Left renal pelvis (tissue), 4 donors: Measurements from ENCODE around the gene CHRNA10. TPM values are rescaled to one million over a fixed set of nuclear protein-coding genes. Genes with fewer than 3 reads are reported as not detected.
A peak's percentile ranks its signal among the peaks of the same experiment; 100 is the strongest.

Experiments
- DNase-seq, 4 donors: peaks; one replicate each; pipeline ENCODE4 v3.0.0-alpha.2; 2013; ENCODE audit warnings: low read depth in 4 of 4, low spot score in 3 of 4
- polyA plus RNA-seq, 4 donors: library from polyadenylated mRNA; unstranded; fragments of 120-200 nt; gene quantifications; one replicate each; pipeline ENCODE4 v1.2.1, GENCODE V29; 2013; ENCODE audit not compliant: insufficient read length in 4 of 4

Gene CHRNA10
- polyA plus RNA-seq = 1 to 10 TPM in 2 of 4 donors, under 1 TPM in 2; 0.77 to 3.5 (median 1.2) TPM

DNA sequence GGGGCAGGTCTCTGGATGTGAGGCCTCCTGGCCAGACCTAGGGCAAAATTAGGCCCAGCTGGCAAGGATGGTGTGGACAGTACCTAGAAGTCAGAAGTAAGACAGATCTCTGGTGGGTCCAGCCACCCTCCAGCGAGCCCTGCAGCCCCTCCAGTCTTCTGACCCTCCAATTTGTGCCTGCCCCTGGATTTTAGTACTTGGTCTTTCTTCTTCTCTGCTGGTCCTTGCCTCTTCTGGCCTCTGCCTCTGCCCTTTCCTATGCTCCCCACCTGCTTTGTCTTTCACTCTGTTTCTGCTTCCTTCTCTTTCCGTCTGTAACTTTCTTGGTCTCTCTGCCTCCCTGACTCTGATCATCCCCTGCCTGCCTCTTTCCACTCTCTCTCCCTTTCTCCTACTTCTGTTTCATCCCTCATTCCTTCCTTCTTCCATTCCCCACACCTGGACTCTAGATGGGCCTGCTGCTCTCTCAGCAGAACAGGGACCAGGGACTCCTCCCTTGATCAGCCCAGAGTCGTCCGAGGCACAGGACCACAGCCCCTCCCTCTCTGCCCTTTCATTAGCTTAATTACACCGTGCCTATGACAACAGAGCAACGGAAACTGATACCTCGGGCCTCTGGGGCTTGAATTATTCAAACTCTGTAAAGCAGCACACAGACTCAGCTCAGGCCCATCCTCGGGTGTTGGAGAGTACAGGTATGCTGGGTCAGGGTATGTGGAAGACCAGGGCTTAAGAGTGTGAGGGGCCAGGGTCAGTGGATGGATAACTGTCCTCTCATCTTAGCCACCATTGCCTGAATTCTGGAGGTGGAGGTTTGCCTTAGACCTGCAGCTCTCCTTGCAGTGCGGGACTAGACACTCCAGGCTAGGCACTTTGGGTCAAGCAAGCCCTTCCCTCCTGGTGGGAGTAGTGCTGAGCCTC is at the start of gene CHRNA10:
Gene CHRNA10 (minus strand): TSS at position 51 of the 921 bp plus-strand sequence. CDS start 72 bp downstream, outside the sequence.
- peak in 3 of 4 donors; percentile 1 to 21 (median 14) for DNase-seq

- DNase-seq = no peak
Measured at GRCh38 chr11:3712274-3712673, 41.1 kb upstream of the CHRNA10 start.

DNA sequence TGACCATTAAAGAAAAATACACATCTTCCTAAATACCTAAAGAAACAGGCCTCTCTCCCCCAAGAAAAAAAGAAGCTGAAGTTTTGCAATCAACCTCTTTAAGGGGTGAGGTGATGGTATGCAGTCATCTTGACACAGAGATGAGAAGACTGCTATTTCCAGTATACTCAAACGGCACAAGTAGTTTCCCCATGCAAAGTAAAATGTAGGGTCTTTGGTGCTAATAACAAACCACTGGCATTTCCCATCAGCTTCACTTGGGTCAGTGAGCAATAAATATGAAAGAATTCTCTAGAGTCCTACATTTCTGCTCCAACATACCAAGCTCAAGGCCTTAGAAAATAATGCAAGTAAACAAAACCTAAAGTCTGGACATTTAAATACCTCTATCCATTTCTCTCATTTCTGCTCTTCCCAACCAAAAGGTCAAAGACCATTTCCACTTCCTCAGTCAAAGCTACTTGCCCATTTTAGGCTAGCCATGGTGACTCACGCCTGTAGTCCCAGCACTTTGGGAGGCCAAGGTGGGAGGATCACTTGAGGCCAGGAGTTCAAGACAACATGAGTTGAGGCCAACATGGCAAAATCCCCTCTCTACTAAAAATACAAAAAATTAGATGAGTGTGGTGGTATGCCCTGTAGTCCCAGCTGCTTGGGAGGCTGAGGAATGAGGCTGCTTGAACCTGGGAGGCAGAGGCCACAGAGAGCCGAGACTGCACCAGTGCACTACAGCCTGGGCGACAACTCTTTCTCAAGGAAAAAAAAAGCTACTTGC is 39.5 kb upstream of the CHRNA10 start:
- DNase-seq = no peak

GRCh38 chr11:3709977-3710376 is 38.8 kb upstream of the CHRNA10 start:
- DNase-seq = no peak

- DNase-seq = no peak
Measured at GRCh38 chr11:3707176-3707575, 36.0 kb upstream of the CHRNA10 start.

- no peak for DNase-seq
Measured at GRCh38 chr11:3703383-3703782, 32.2 kb upstream of the CHRNA10 start.

DNA sequence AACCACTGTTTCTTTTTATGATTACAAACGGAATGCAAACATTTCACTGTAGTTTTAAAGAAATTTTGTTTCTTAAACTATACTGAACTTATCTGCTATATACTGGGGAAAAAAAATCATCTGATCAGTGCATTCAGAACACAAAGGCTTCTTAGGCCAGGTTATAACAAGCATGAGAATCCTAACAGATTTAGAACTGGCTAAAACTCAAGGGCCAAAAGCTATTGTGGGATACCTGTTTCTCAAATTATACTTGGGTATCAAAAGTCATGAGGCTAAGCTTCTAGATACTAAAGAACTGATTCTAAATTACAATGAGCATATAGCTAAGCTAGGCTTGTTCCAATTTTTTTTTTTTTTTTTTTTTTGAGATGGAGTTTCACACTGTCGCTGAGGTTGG is 29.7 kb upstream of the CHRNA10 start:
- DNase-seq = no peak

DNA sequence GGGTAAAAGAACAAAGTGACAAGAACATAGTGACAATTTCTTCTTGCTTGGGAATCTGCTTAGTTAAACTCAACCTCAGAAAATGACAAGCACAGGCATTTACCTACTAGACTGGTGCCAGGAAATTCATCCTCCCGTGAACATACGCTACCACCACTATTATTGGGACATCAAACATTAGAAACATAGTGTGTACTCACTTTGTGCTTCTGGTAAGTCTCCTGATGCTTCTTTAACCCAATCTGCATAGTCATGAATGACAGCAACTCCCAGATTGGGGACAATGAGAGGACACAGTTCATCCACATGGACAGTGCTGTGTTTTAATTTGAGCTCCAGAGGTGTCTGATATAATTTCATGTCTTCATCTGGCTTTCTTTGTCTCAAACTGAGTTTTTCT is 29.2 kb upstream of the CHRNA10 start:
- no peak for DNase-seq

GRCh38 chr11:3686751-3687150 is 15.6 kb upstream of the CHRNA10 start:
- no peak for DNase-seq

DNA sequence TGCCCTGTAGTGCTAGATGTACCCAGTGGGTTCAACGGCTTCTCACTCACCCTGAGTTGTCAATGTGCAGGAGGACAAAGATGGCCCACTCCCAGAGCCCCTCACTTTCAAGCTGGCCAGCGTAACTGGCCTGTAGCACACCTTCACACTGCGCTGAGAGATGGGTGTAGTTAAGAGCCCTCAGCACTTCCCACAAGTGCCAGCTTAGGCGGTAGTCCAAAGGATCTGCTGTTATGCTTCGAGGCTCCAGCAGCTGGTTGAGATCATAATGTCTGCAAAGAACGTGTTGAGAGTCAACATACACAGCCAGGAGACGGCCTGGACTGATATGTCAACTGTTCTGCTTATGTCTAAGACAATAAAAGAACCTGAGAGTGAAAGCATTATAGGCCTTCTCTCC is 14.7 kb upstream of the CHRNA10 start:
- DNase-seq = no peak

DNA sequence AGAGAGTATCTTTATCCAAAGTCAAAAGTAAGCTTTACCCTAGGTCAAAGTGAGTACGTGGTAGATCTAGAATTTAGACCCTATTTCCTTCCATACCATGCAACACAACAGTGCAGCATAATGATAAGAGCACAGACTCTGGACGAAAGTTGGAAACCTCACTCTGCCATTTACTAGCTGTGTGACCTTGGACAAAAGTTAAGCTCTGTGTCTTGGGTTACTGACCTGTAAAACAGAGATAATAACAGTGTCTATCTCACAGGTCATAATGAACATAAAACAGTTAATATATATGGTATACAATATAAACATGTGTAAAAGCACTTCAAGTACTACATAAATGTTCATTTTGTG is 13.6 kb upstream of the CHRNA10 start:
- DNase-seq = no peak

DNA sequence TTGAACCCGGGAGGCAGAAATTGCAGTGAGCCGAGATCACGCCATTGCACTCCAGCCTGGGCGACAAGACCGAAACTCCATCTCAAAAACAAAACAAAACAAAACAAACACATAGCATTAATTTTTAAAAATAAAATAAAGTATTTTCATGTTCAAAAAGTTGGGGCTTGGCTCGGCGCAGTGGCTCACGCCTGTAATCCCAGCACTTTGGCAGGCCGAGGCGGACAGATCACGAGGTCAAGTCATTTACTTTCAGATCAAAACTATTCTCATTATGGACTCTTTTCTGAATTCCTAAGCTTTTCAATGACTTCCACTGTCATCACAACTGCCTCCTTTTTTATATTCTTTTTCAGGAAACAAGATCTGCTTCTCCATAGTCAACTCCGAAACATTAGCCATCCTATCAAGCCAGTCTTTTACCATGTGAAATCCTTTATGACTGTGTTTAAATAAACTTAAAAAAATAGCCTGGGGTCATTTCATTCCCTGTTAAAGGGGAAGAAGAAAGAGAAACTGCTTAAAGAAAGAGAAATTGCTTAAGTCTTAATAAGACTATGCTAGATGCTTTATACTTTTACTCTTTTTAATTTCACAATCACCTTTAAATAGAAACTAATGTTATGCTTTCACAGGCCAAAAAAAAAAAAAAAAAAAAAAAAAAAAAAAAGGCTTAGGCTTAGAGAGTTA is 13.1 kb upstream of the CHRNA10 start:
- no peak for DNase-seq

GRCh38 chr11:3683039-3683438 is 11.9 kb upstream of the CHRNA10 start:
- no peak for DNase-seq

DNA sequence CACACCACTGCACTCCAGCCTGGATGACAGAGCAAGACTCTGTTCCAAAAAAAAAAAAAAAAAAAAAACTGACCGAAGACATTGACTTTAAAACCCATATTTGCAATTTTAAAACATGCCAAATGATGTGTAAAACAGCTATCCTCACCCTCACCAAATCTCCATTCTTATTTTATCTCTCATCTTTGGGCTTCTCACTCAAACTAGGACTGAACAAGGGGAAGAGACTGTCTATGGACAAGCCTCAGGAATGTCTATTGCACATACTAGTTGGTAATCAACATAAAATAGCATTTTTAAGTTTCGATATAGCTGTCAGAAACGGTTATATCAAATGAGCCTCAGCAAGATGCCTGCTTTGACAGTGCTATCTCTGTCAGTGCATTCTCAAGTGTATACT is 7.9 kb upstream of the CHRNA10 start:
- no peak for DNase-seq

- DNase-seq = no peak
Measured at GRCh38 chr11:3675971-3676370, 4.8 kb upstream of the CHRNA10 start.

DNA sequence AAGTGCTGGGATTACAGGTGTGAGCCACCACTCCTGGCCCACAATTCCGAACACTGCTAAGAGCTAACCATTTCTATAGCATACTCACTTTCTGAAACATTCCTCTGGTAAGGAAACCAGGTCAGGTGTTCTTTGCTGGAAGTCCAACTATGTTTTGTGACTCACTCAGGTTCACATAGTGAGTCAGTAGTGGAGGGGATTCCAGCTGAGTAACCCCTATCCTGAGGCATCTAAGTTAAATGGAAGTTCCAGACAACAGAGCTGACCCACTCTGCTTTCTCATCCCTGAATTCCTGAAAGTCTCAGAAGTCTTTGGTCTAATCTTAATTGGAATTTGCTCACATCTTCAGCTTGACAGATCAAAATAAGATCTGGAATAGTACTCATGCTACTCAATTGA is 3.0 kb upstream of the CHRNA10 start:
- DNase-seq = no peak

DNA sequence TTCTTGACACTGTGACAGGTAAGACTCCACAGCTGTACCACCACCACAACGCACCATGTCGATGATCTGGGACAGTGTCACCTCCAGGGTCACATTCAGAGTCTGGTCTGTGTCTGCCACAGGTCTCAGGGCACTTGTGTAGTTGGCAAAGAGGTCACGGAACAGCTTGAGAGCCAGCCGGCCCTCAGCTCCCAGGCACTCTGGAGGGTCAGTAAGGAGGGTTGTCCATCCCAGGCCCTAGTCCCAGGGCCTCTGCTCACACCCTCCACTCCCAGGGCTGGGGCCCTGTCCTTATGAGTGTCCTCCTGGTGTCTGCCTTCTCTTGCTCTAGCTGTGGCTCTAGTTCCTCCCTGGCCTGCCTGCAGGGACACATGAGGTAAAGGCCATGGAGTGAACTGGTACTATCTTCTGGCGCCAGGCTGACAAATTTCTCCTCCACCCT is 1.4 kb downstream of the CHRNA10 start:
- DNase-seq = no peak

- no peak for DNase-seq
Measured at GRCh38 chr11:3669128-3669527, 2.1 kb downstream of the CHRNA10 start.

- DNase-seq = no peak
Measured at GRCh38 chr11:3667149-3668035, 3.8 kb downstream of the CHRNA10 start.

DNA sequence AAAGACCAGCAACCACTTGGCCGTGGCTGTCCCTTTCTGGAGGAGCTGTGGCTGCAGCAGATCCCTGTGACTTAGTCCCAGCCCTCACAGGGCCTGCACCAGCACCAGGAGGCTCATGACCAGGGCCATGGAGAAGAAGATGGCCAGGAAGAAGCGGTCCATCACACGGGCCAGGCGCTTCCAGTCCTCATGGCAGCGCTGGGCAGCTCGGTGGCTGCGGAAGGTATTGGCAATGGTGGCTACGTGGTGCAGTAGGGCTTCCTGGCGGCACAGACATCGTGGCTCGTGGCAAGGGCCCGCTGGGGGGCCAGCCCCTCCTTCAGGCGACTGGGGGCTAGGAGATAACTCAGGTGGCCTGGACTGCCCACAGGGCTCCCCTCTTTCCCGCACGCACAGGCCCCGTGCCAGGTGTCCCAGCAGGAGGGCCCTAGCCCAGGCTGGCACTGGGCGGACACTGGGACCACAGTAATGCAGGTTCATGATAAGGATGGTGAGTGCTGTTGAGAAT is 5.1 kb downstream of the CHRNA10 start:
- no peak for DNase-seq
